ENCODE measurements around the gene SMG6.

SMG6 gene

GRCh38 chr17:2102931-2103809 is 200.4 kb downstream of the SMG6 start:
- in situ Hi-C loops (cut with HindIII; ENCODE audit: low pct_ligation_motif_present, low pct_unique_long_range_greater_than_20kb, low sequenced_read_pairs) = no loop called here
- peak; percentile 44 for DNase-seq

GRCh38 chr17:2101448-2102257 is 201.9 kb downstream of the SMG6 start:
- in situ Hi-C loops (cut with HindIII; ENCODE audit: low pct_ligation_motif_present, low pct_unique_long_range_greater_than_20kb, low sequenced_read_pairs) = no loop called here
- DNase-seq = peak; percentile 86

GRCh38 chr17:2095536-2095910 is 208.1 kb downstream of the SMG6 start:
- in situ Hi-C loops (cut with HindIII; ENCODE audit: low pct_ligation_motif_present, low pct_unique_long_range_greater_than_20kb, low sequenced_read_pairs) = no loop called here
- DNase-seq = no peak

GRCh38 chr17:2094891-2095535 is 208.6 kb downstream of the SMG6 start:
- no peak for DNase-seq
- in situ Hi-C loops (cut with HindIII; ENCODE audit: low pct_ligation_motif_present, low pct_unique_long_range_greater_than_20kb, low sequenced_read_pairs) = no loop called here

GRCh38 chr17:2093349-2093748 is 210.2 kb downstream of the SMG6 start:
- in situ Hi-C loops (cut with HindIII; ENCODE audit: low pct_ligation_motif_present, low pct_unique_long_range_greater_than_20kb, low sequenced_read_pairs) = no loop called here
- no peak for DNase-seq

- no peak for DNase-seq
- in situ Hi-C loops (cut with HindIII; ENCODE audit: low pct_ligation_motif_present, low pct_unique_long_range_greater_than_20kb, low sequenced_read_pairs) = no loop called here
Measured at GRCh38 chr17:2092253-2092652, 211.3 kb downstream of the SMG6 start.

- in situ Hi-C loops (cut with HindIII; ENCODE audit: low pct_ligation_motif_present, low pct_unique_long_range_greater_than_20kb, low sequenced_read_pairs) = no loop called here
- peak; percentile 77 for DNase-seq
Measured at GRCh38 chr17:2090804-2091534, 212.6 kb downstream of the SMG6 start.

- in situ Hi-C loops (cut with HindIII; ENCODE audit: low pct_ligation_motif_present, low pct_unique_long_range_greater_than_20kb, low sequenced_read_pairs) = no loop called here
- DNase-seq = no peak
Measured at GRCh38 chr17:2090210-2090641, 213.4 kb downstream of the SMG6 start.

GRCh38 chr17:2089021-2089422 is 214.6 kb downstream of the SMG6 start:
- DNase-seq = no peak
- in situ Hi-C loops (cut with HindIII; ENCODE audit: low pct_ligation_motif_present, low pct_unique_long_range_greater_than_20kb, low sequenced_read_pairs) = no loop called here

- DNase-seq = no peak
- in situ Hi-C loops (cut with HindIII; ENCODE audit: low pct_ligation_motif_present, low pct_unique_long_range_greater_than_20kb, low sequenced_read_pairs) = no loop called here
Measured at GRCh38 chr17:2087597-2088211, 215.9 kb downstream of the SMG6 start.

- in situ Hi-C loops (cut with HindIII; ENCODE audit: low pct_ligation_motif_present, low pct_unique_long_range_greater_than_20kb, low sequenced_read_pairs) = no loop called here
- no peak for DNase-seq
Measured at GRCh38 chr17:2086306-2086705, 217.3 kb downstream of the SMG6 start.

GRCh38 chr17:2085648-2085949 is 218.0 kb downstream of the SMG6 start:
- in situ Hi-C loops (cut with HindIII; ENCODE audit: low pct_ligation_motif_present, low pct_unique_long_range_greater_than_20kb, low sequenced_read_pairs) = no loop called here
- no peak for DNase-seq

GRCh38 chr17:2084766-2085647 is 218.6 kb downstream of the SMG6 start:
- in situ Hi-C loops (cut with HindIII; ENCODE audit: low pct_ligation_motif_present, low pct_unique_long_range_greater_than_20kb, low sequenced_read_pairs) = no loop called here

GRCh38 chr17:2084036-2084765 is 219.4 kb downstream of the SMG6 start:
- in situ Hi-C loops (cut with HindIII; ENCODE audit: low pct_ligation_motif_present, low pct_unique_long_range_greater_than_20kb, low sequenced_read_pairs) = no loop called here
- no peak for DNase-seq

More at GRCh38 chr17:2084766-2085647, 218.6 kb downstream of the SMG6 start:
- DNase-seq = no peak

GRCh38 chr17:2083613-2084035 is 220.0 kb downstream of the SMG6 start:
- no peak for DNase-seq
- in situ Hi-C loops (cut with HindIII; ENCODE audit: low pct_ligation_motif_present, low pct_unique_long_range_greater_than_20kb, low sequenced_read_pairs) = no loop called here

GRCh38 chr17:2082003-2082781 is 221.4 kb downstream of the SMG6 start:
- in situ Hi-C loops (cut with HindIII; ENCODE audit: low pct_ligation_motif_present, low pct_unique_long_range_greater_than_20kb, low sequenced_read_pairs) = no loop called here
- DNase-seq = no peak
